ENCODE data around the gene GSC2. TPM values are rescaled to one million over a fixed set of nuclear protein-coding genes. Genes with fewer than 3 reads are reported as not detected.

The GSC2 gene
- 0.09 to 0.12 TPM in 2 of 5 replicates, not detected in the others for total RNA-seq (2022; extraction: Qiagen RNA extraction)

GRCh38 chr22:19149991-19150390, at the start of gene GSC2:
Gene GSC2, minus strand, starts transcription at chr22:19150292. Its CDS starts 9 bp downstream, at chr22:19150283.

DNA sequence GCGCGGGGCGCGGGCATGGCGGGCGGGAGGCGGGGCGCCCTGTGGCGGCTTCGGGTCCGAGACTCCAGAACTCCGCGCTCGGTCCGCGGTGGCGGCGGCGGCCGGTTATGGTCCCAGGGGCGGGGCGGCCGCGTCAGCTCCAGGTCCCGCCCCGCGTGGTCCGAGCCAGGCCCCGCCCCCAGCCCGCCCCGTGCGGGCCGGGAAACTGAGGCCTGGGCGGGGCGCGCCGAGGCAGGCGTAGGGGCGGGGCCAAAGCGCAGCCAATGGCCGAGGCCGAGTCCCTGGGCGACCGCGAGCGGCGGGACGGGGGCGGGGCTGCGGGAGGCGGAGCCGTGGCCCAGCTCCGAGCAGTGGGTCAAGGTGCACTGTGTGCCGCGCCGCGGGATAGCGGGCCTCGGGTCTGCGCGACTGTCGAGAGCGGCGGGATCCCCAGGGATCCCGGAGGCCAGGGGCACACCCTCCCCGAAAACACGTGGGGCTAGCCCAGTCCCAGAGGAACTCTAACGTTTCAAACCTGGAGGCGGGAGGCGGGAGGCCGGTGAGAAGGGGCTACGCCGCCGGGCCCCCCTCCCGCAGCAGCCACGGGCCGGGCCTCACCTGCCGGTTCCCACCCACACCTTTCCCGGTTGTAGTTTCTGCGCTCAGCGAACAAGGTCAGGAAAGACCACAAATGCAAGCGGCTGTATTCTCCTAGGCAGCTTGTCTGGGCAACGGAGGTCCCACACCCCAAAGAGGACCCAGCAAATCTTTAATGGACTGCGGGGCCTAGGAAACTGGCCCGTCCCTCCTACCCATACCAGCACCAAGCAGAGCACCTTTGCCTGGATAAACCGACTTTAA, 28.8 kb upstream of the GSC2 start, which contains the start of gene SLC25A1:
TSS of gene SLC25A1 (minus strand) at position 80 of the 840 bp plus-strand sequence. CDS start at position 17, 63 bp downstream.

DNA sequence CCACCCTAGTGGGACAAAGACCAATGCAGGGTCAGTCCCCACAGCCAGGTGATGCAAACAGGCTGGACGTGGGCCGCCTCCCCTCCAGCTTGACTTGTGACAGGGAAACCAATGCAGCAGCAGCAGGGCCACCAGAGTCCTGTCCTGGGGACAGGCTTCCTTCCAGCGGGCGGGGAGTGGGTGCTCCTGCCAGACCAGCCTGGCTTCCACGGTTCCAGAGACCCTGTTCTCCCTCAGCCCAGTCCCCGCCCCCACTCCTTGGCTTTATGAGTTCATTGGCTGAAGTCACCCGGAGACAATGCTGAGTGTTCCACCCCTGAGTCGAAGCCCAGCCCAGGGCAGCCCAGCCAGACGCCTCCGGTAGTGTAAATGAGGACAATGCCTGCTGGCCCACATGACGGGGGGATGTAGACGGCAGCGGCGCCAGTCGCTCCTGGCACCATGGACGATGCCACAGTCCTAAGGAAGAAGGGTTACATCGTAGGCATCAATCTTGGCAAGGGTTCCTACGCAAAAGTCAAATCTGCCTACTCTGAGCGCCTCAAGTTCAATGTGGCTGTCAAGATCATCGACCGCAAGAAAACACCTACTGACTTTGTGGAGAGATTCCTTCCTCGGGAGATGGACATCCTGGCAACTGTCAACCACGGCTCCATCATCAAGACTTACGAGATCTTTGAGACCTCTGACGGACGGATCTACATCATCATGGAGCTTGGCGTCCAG, 19.0 kb downstream of the GSC2 start, which contains the start of gene TSSK2:
TSS of gene TSSK2 (plus strand) at position 350 of the 726 bp plus-strand sequence. CDS start at position 442, 92 bp downstream.

GRCh38 chr22:19122143-19122751, 27.8 kb downstream of the GSC2 start, which contains the start of gene DGCR2:
Gene DGCR2, minus strand, starts transcription at chr22:19122412. Its CDS starts 206 bp downstream, at chr22:19122206.

Other genes starting within 250 kb of the GSC2 start
- 1.3 to 2.5 TPM (median 2.1 TPM) in 5 replicates for gene DGCR6, start 244.0 kb downstream of the GSC2 start, total RNA-seq (2022; extraction: Qiagen RNA extraction)
- 0.78 to 1.9 TPM (median 1.7 TPM) in 5 replicates for gene PRODH, start 214.0 kb downstream of the GSC2 start, total RNA-seq (2022; extraction: Qiagen RNA extraction)
- gene DGCR2, start 27.9 kb downstream of the GSC2 start, total RNA-seq (2022; extraction: Qiagen RNA extraction), result 18.2 to 25.6 TPM (median 22.9 TPM) in 5 replicates
- not detected in 5 replicates for gene TSSK2, start 19.0 kb downstream of the GSC2 start, total RNA-seq (2022; extraction: Qiagen RNA extraction)
- 9.2 to 13.3 TPM (median 11.8 TPM) in 5 replicates for gene ESS2, start 5.6 kb downstream of the GSC2 start, total RNA-seq (2022; extraction: Qiagen RNA extraction)
- 43.2 to 58.4 TPM (median 57.5 TPM) in 5 replicates for gene SLC25A1, start 28.4 kb upstream of the GSC2 start, total RNA-seq (2022; extraction: Qiagen RNA extraction)
- gene CLTCL1, start 141.4 kb upstream of the GSC2 start, total RNA-seq (2022; extraction: Qiagen RNA extraction), result 4.0 to 5.8 TPM (median 4.9 TPM) in 5 replicates

Measured in A549 treated with dexamethasone at 1 μM for 4 hours (cell line).